MM.1S (cell line): ENCODE measurements around the gene ENHO.

Experiments
- CTCF ChIP-seq: fragments of 300-600 bp; sonication (generic); IDR thresholded peaks from 2 replicates; pipeline ENCODE4 v1.5.1; 2016; ENCODE audit warnings: antibody characterized with exemption, low read length, mixed read lengths
- EZH2 ChIP-seq: fragments of 300-600 bp; sonication (generic); optimal IDR thresholded peaks from 2 replicates; pipeline ENCODE3; 2017; ENCODE audit warnings: low read depth, mild to moderate bottlenecking, antibody characterized with exemption, low read length, mixed read lengths
- EZH2phosphoT487 ChIP-seq: fragments of 300-600 bp; sonication (generic); IDR thresholded peaks from 2 replicates; pipeline ENCODE4 v1.6.1; 2018; ENCODE audit warnings: antibody characterized with exemption, low read length

- TF ChIP-seq CTCF (no peak), EZH2 (no peak), EZH2phosphoT487 (no peak)
Observed at GRCh38 chr9:34552606-34552981, 29.8 kb upstream of the ENHO start.
